Activated CD8-positive, alpha-beta memory T cell treated with anti-CD3 and anti-CD28 coated beads for 36 hours (primary cell): ENCODE measurements around the gene RPGRIP1. TPM values are rescaled to one million over a fixed set of nuclear protein-coding genes. Genes with fewer than 3 reads are reported as not detected.
"Not testable (repeated sequence)": the region's sequence is repeated elsewhere in the genome, so short reads cannot be mapped to it uniquely, and the experiment has no call there.

Experiments used
- CTCF ChIA-PET: fragments of 350-600 bp; sonication (Branson Sonifier 250); formaldehyde crosslinking; loops from one replicate; lab custom pipeline; 2021; ENCODE audit warnings: antibody characterized with exemption; lab: Charles Lee
- POLR2A ChIA-PET: fragments of 350-600 bp; sonication (Branson Sonifier 250); formaldehyde crosslinking; loops from one replicate; lab custom pipeline; 2021; ENCODE audit warnings: antibody characterized with exemption; lab: Charles Lee
- total RNA-seq, 2 experiments: library from RNA; stranded (reverse); gene quantifications; one replicate each; pipeline ENCODE4 v1.2.3, GENCODE V29; 2021

The RPGRIP1 gene
- total RNA-seq, 2 experiments from 2014 or later, result not detected

- CTCF ChIA-PET, result no interaction called here
- POLR2A ChIA-PET, result interaction anchor here (0.6 kb wide), 1 partner anchor 35 kb away, joined by 3 read pairs; no protein-coding TSS in a partner anchor
Measured at GRCh38 chr14:21275261-21275858, 4.5 kb upstream of the RPGRIP1 start.

GRCh38 chr14:21278632-21279031, 1.3 kb upstream of the RPGRIP1 start:
- ChIA-PET CTCF (interaction anchor here (0.7 kb wide), 1 partner anchor 34 kb away, joined by 3 read pairs; no protein-coding TSS in a partner anchor), POLR2A (no interaction called here)

- CTCF ChIA-PET, POLR2A ChIA-PET: not testable (repeated sequence)
Measured at GRCh38 chr14:21281917-21282316, 2.0 kb downstream of the RPGRIP1 start.

- POLR2A ChIA-PET, CTCF ChIA-PET: not testable (repeated sequence)
Measured at GRCh38 chr14:21286516-21286915, 6.6 kb downstream of the RPGRIP1 start.

GRCh38 chr14:21287168-21287567, 7.3 kb downstream of the RPGRIP1 start:
- ChIA-PET POLR2A (no interaction called here), CTCF (no interaction called here)

GRCh38 chr14:21294026-21294425, 14.1 kb downstream of the RPGRIP1 start:
- CTCF ChIA-PET, result interaction anchor here (1.2 kb wide), 1 partner anchor 27 kb away, joined by 3 read pairs; no protein-coding TSS in a partner anchor

GRCh38 chr14:21298358-21298757, 18.5 kb downstream of the RPGRIP1 start:
- CTCF ChIA-PET, result no interaction called here
- POLR2A ChIA-PET, result no interaction called here

More at GRCh38 chr14:21294026-21294425, 14.1 kb downstream of the RPGRIP1 start:
- POLR2A ChIA-PET, result not testable (repeated sequence)

- POLR2A ChIA-PET, result no interaction called here
Measured at GRCh38 chr14:21299562-21300130, 19.8 kb downstream of the RPGRIP1 start.

GRCh38 chr14:21300892-21301291, 21.0 kb downstream of the RPGRIP1 start:
- ChIA-PET POLR2A (interaction anchor here (0.9 kb wide), 1 partner anchor 31 kb away, joined by 3 read pairs; no protein-coding TSS in a partner anchor), CTCF (no interaction called here)

More at GRCh38 chr14:21299562-21300130, 19.8 kb downstream of the RPGRIP1 start:
- CTCF ChIA-PET, result interaction anchor here (0.6 to 1.0 kb wide), 2 partner anchors 9 to 189 kb away, joined by 4 to 6 read pairs; no protein-coding TSS in a partner anchor

- POLR2A ChIA-PET, result interaction anchor here (0.6 kb wide), 1 partner anchor 225 kb away, joined by 3 read pairs; no protein-coding TSS in a partner anchor
- CTCF ChIA-PET, result no interaction called here
Measured at GRCh38 chr14:21302013-21302835, 22.3 kb downstream of the RPGRIP1 start.

GRCh38 chr14:21302836-21303140, 22.9 kb downstream of the RPGRIP1 start:
- CTCF ChIA-PET, result not testable (repeated sequence)

GRCh38 chr14:21307637-21308036, 27.8 kb downstream of the RPGRIP1 start:
- POLR2A ChIA-PET, result no interaction called here

More at GRCh38 chr14:21302836-21303140, 22.9 kb downstream of the RPGRIP1 start:
- POLR2A ChIA-PET, result not testable (repeated sequence)

GRCh38 chr14:21308132-21308478, 28.2 kb downstream of the RPGRIP1 start:
- CTCF ChIA-PET, result no interaction called here
- POLR2A ChIA-PET, result no interaction called here

More at GRCh38 chr14:21307637-21308036, 27.8 kb downstream of the RPGRIP1 start:
- CTCF ChIA-PET, result interaction anchor here (0.6 kb wide), 1 partner anchor 1522 kb away, joined by 3 read pairs; no protein-coding TSS in a partner anchor

- POLR2A ChIA-PET, result no interaction called here
- CTCF ChIA-PET, result interaction anchor here (1.2 to 1.4 kb wide), 2 partner anchors 9 to 44 kb away, joined by 3 to 4 read pairs; no protein-coding TSS in a partner anchor
Measured at GRCh38 chr14:21308479-21309237, 28.8 kb downstream of the RPGRIP1 start.

GRCh38 chr14:21309238-21309636, 29.4 kb downstream of the RPGRIP1 start:
- POLR2A ChIA-PET, result no interaction called here

GRCh38 chr14:21309956-21310355, 30.1 kb downstream of the RPGRIP1 start:
- ChIA-PET CTCF (interaction anchor here (1.4 to 2.2 kb wide), 2 partner anchors 45 to 168 kb away, joined by 3 to 5 read pairs; partner anchors contain the start of gene TOX4), POLR2A (interaction anchor here (0.6 kb wide), 1 partner anchor 34 kb away, joined by 3 read pairs; no protein-coding TSS in a partner anchor)

More at GRCh38 chr14:21309238-21309636, 29.4 kb downstream of the RPGRIP1 start:
- CTCF ChIA-PET, result interaction anchor here (1.2 to 1.4 kb wide), 2 partner anchors 10 to 44 kb away, joined by 3 to 4 read pairs; no protein-coding TSS in a partner anchor

- CTCF ChIA-PET, result interaction anchor here (2.2 kb wide), 1 partner anchor 166 kb away, joined by 5 read pairs; the partner anchor contains the start of gene TOX4
Measured at GRCh38 chr14:21311614-21312013, 31.7 kb downstream of the RPGRIP1 start.

GRCh38 chr14:21313512-21313911, 33.6 kb downstream of the RPGRIP1 start:
- ChIA-PET CTCF (no interaction called here), POLR2A (no interaction called here)

More at GRCh38 chr14:21311614-21312013, 31.7 kb downstream of the RPGRIP1 start:
- POLR2A ChIA-PET, result no interaction called here
